Activated CD4-positive, alpha-beta T cell treated with anti-CD3 and anti-CD28 coated beads for 48 hours (primary cell): ENCODE results near the gene ZNF791.
"Not testable (repeated sequence)": the region's sequence is repeated elsewhere in the genome, so short reads cannot be mapped to it uniquely, and the experiment has no call there.

Experiments used
- DNase-seq: peaks from one replicate; pipeline ENCODE4 v3.0.0-alpha.2; 2020

ZNF791 gene

GRCh38 chr19:12668346-12668745 lies 57.6 kb downstream of the ZNF791 start:
- DNase-seq = no peak

- DNase-seq = peak; percentile 78
These were observed 58.2 kb downstream of the ZNF791 start for GRCh38 chr19:12668932-12669269.

- DNase-seq = peak; percentile 81
These were observed 58.8 kb downstream of the ZNF791 start for GRCh38 chr19:12669270-12670158.

GRCh38 chr19:12670159-12670928 lies 59.6 kb downstream of the ZNF791 start:
- DNase-seq = no peak

- no peak for DNase-seq
These were observed 62.0 kb downstream of the ZNF791 start for GRCh38 chr19:12672744-12673143.

- no peak for DNase-seq
These were observed 64.7 kb downstream of the ZNF791 start for GRCh38 chr19:12675399-12675798.

GRCh38 chr19:12675940-12676339 lies 65.2 kb downstream of the ZNF791 start:
- DNase-seq = no peak

GRCh38 chr19:12676384-12676792 lies 65.7 kb downstream of the ZNF791 start:
- peak; percentile 95 for DNase-seq

- no peak for DNase-seq
These were observed 66.2 kb downstream of the ZNF791 start for GRCh38 chr19:12676928-12677327.

GRCh38 chr19:12678039-12678438 lies 67.3 kb downstream of the ZNF791 start:
- not testable (repeated sequence) for DNase-seq

GRCh38 chr19:12680034-12680433 lies 69.3 kb downstream of the ZNF791 start:
- no peak for DNase-seq

GRCh38 chr19:12681074-12681987 lies 70.6 kb downstream of the ZNF791 start, which contains the start of gene DHPS:
Gene DHPS (minus strand): TSS chr19:12681880. CDS start chr19:12681766, 114 bp downstream.
- DNase-seq = peak; percentile 93
